ENCODE data around the gene HMGXB3. TPM values are rescaled to one million over a fixed set of nuclear protein-coding genes. Genes with fewer than 3 reads are reported as not detected.

Gene HMGXB3
- polyA plus RNA-seq, 1 donor from 2014 or later: 66.6 TPM

- Histone ChIP-seq H3K9me2 (ENCODE audit: insufficient read depth, low read length) (no peaks in the 10 kb centered on the region), H3F3A (ENCODE audit: insufficient read depth, low read length, poor library complexity, severe bottlenecking) (no peaks in the 10 kb centered on the region), H3K4me2 (ENCODE audit: low read length) (no peak overlapping the region), H2AFZ (ENCODE audit: low read depth, low read length) (no peak overlapping the region), H3K9ac (ENCODE audit: low read length) (no peak overlapping the region), H3K79me2 (replicated peaks; ENCODE audit: insufficient read depth, low read length) (no peaks in the 10 kb centered on the region), H3K4me3 (ENCODE audit: low read length) (no peak overlapping the region), H3K36me3 (ENCODE audit: insufficient read depth, low read length) (no peaks in the 10 kb centered on the region), H3K27ac (ENCODE audit: low read length) (no peak overlapping the region), H3K9me3 (ENCODE audit: low read length) (no peaks in the 10 kb centered on the region), H4K20me1 (ENCODE audit: insufficient read depth) (no peaks in the 10 kb centered on the region), H3K27me3 (ENCODE audit: insufficient read depth, low read depth, low read length) (no peaks in the 10 kb centered on the region)
- TF ChIP-seq SMC3 (conservative IDR thresholded peaks at IDR 0.05; ENCODE audit: poor library complexity) (no peak), EP300 (conservative IDR thresholded peaks at IDR 0.05; ENCODE audit: poor library complexity, severe bottlenecking) (no peak), MXI1 (conservative IDR thresholded peaks at IDR 0.05; ENCODE audit: poor library complexity, severe bottlenecking) (no peak), TAF1 (IDR thresholded peaks at IDR 0.05; ENCODE audit: low read depth) (no peak)
Observed at GRCh38 chr5:150077060-150077459, 76.5 kb downstream of the HMGXB3 start.

- no peaks in the 10 kb centered on the region for H3K27me3 ChIP-seq (ENCODE audit: insufficient read depth, low read depth, low read length)
- H3K36me3 ChIP-seq (ENCODE audit: insufficient read depth, low read length): no peaks in the 10 kb centered on the region
- no peak overlapping the region for H3K27ac ChIP-seq (ENCODE audit: low read length)
- H3K4me3 ChIP-seq (ENCODE audit: low read length): no peak overlapping the region
- no peaks in the 10 kb centered on the region for H3K9me2 ChIP-seq (ENCODE audit: insufficient read depth, low read length)
- H4K20me1 ChIP-seq (ENCODE audit: insufficient read depth): no peaks in the 10 kb centered on the region
- no peak overlapping the region for H2AFZ ChIP-seq (ENCODE audit: low read depth, low read length)
- H3K9ac ChIP-seq (ENCODE audit: low read length): no peak overlapping the region
- no peaks in the 10 kb centered on the region for H3K79me2 ChIP-seq (replicated peaks; ENCODE audit: insufficient read depth, low read length)
- no peaks in the 10 kb centered on the region for H3K9me3 ChIP-seq (ENCODE audit: low read length)
- TF ChIP-seq MXI1 (conservative IDR thresholded peaks at IDR 0.05; ENCODE audit: poor library complexity, severe bottlenecking) (no peak), RAD21 (conservative IDR thresholded peaks at IDR 0.05) (no peak), CTCF (IDR thresholded peaks at IDR 0.05; ENCODE audit: poor library complexity, severe bottlenecking) (no peak), EP300 (conservative IDR thresholded peaks at IDR 0.05; ENCODE audit: poor library complexity, severe bottlenecking) (no peak), POLR2AphosphoS5 (IDR thresholded peaks at IDR 0.05) (no peak), TAF1 (IDR thresholded peaks at IDR 0.05; ENCODE audit: low read depth) (no peak), REST (IDR thresholded peaks at IDR 0.05; ENCODE audit: borderline replicate concordance) (no peak), SMC3 (conservative IDR thresholded peaks at IDR 0.05; ENCODE audit: poor library complexity) (no peak), EZH2 (IDR thresholded peaks at IDR 0.05; ENCODE audit: borderline replicate concordance, insufficient read depth, low read length, poor library complexity, severe bottlenecking) (no peak)
- no peaks in the 10 kb centered on the region for H3F3A ChIP-seq (ENCODE audit: insufficient read depth, low read length, poor library complexity, severe bottlenecking)
- no peak overlapping the region for H3K4me2 ChIP-seq (ENCODE audit: low read length)
Observed at GRCh38 chr5:150077996-150078801, 77.7 kb downstream of the HMGXB3 start.
